Glutamatergic neuron (in vitro differentiated cells): Measurements from ENCODE around the gene MICAL3. TPM values are rescaled to one million over a fixed set of nuclear protein-coding genes. Genes with fewer than 3 reads are reported as not detected.
"Not testable (repeated sequence)": the region's sequence is repeated elsewhere in the genome, so short reads cannot be mapped to it uniquely, and the experiment has no call there.

ENCODE experiments used
- DNase-seq: peaks from one replicate; pipeline ENCODE4 v3.0.0; 2022
- H3K27ac Mint-ChIP-seq: one replicate; pipeline ENCODE4 v1.8.0; 2020; ENCODE audit warnings: mild to moderate bottlenecking, mixed read lengths, inconsistent platforms; ENCODE audit not compliant: unreplicated experiment
- H3K27me3 Mint-ChIP-seq: one replicate; pipeline ENCODE4 v1.8.0; 2020; ENCODE audit warnings: mild to moderate bottlenecking, moderate library complexity, mixed read lengths, inconsistent platforms; ENCODE audit not compliant: unreplicated experiment
- H3K36me3 Mint-ChIP-seq: one replicate; pipeline ENCODE4 v1.8.0; 2020; ENCODE audit warnings: mild to moderate bottlenecking, mixed read lengths, inconsistent platforms; ENCODE audit not compliant: unreplicated experiment
- H3K4me1 Mint-ChIP-seq: one replicate; pipeline ENCODE4 v1.8.0; 2020; ENCODE audit warnings: mild to moderate bottlenecking, low read depth, mixed read lengths, inconsistent platforms; ENCODE audit not compliant: unreplicated experiment
- H3K4me3 Mint-ChIP-seq: one replicate; pipeline ENCODE4 v1.8.0; 2020; ENCODE audit warnings: mild to moderate bottlenecking, mixed read lengths, inconsistent platforms; ENCODE audit not compliant: unreplicated experiment
- H3K9me3 Mint-ChIP-seq: one replicate; pipeline ENCODE4 v1.8.0; 2020; ENCODE audit warnings: mild to moderate bottlenecking, moderate library complexity, mixed read lengths, inconsistent platforms; ENCODE audit not compliant: unreplicated experiment
- CTCF ChIP-seq: fragments of 200-600 bp; sonication (generic); IDR thresholded peaks from one replicate; pipeline ENCODE4 v1.5.0; 2021; ENCODE audit not compliant: partially characterized antibody, unreplicated experiment
- long read RNA-seq: library from polyadenylated mRNA; unstranded; transcript quantifications from one replicate; pipeline ENCODE4 v2.0.0, GENCODE V29; 2020; ENCODE audit not compliant: unreplicated experiment
- total RNA-seq: library from RNA; stranded (reverse); fragmentation: NEBNext Ultra II Directional; extraction: Animal tissue kit (Norgen Biotek cat#: 25700); gene quantifications from one replicate; pipeline ENCODE4 v1.2.1, GENCODE V29; 2021; ENCODE audit not compliant: unreplicated experiment

Gene MICAL3, protein sequence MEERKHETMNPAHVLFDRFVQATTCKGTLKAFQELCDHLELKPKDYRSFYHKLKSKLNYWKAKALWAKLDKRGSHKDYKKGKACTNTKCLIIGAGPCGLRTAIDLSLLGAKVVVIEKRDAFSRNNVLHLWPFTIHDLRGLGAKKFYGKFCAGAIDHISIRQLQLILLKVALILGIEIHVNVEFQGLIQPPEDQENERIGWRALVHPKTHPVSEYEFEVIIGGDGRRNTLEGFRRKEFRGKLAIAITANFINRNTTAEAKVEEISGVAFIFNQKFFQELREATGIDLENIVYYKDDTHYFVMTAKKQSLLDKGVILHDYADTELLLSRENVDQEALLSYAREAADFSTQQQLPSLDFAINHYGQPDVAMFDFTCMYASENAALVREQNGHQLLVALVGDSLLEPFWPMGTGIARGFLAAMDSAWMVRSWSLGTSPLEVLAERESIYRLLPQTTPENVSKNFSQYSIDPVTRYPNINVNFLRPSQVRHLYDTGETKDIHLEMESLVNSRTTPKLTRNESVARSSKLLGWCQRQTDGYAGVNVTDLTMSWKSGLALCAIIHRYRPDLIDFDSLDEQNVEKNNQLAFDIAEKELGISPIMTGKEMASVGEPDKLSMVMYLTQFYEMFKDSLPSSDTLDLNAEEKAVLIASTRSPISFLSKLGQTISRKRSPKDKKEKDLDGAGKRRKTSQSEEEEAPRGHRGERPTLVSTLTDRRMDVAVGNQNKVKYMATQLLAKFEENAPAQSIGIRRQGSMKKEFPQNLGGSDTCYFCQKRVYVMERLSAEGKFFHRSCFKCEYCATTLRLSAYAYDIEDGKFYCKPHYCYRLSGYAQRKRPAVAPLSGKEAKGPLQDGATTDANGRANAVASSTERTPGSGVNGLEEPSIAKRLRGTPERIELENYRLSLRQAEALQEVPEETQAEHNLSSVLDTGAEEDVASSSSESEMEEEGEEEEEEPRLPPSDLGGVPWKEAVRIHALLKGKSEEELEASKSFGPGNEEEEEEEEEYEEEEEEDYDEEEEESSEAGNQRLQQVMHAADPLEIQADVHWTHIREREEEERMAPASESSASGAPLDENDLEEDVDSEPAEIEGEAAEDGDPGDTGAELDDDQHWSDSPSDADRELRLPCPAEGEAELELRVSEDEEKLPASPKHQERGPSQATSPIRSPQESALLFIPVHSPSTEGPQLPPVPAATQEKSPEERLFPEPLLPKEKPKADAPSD (N-terminal part only)
- 132 TPM for total RNA-seq
- long read RNA-seq, partial matches to known transcripts: 0 of 6 reads
- long read RNA-seq, other reads (novel, unspliced or antisense): 6 of 6 reads

GRCh38 chr22:18024276-18024939 is at the start of gene MICAL3:
TSS of gene MICAL3 (minus strand) at chr22:18024561. CDS start at chr22:17906812, 117,749 bp downstream.
- Mint-ChIP-seq H3K4me1 (peaks cover 15% of the 10 kb centered on the region), H3K27ac (peak within 1 kb of the TSS; percentile 91), H3K9me3 (peaks cover 3% of the 10 kb centered on the region), H3K36me3 (no peaks in the 10 kb centered on the region), H3K4me3 (peak within 1 kb of the TSS; percentile 99), H3K27me3 (peaks cover 20% of the 10 kb centered on the region)
- TF ChIP-seq CTCF: no peak
- peak; percentile 69 for DNase-seq

DNA sequence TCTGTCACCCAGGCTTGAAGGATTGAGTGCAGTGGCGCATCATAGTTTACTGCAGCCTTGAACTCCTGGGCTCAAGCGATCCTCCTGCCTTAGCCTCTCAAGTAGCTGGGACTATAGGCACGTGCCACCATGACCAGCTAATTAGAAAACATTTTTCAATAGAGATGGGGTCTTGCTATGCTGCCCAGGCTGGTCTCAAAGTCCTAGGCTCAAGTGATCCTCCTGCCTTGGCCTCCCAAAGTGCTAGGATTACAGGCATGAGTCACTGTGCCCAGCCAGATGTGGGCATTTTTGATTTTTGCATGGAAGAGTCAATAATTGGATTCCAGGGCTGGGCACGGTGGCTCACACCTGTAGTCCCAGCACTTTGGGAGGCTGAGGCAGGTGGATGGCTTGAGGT is 49.6 kb upstream of the MICAL3 start:
- H3K4me1 Mint-ChIP-seq: peaks cover 12% of the 10 kb centered on the region
- H3K36me3 Mint-ChIP-seq, H3K4me3 Mint-ChIP-seq, H3K9me3 Mint-ChIP-seq, H3K27me3 Mint-ChIP-seq, DNase-seq, H3K27ac Mint-ChIP-seq: not testable (repeated sequence)

- Mint-ChIP-seq H3K4me3 (no peak overlapping the region), H3K4me1 (peaks cover 10% of the 10 kb centered on the region), H3K27ac (no peak overlapping the region), H3K27me3 (peaks cover 2% of the 10 kb centered on the region), H3K36me3 (no peaks in the 10 kb centered on the region), H3K9me3 (peaks cover under 1% of the 10 kb centered on the region)
- DNase-seq: no peak
- TF ChIP-seq CTCF: no peak
These were observed 49.1 kb upstream of the MICAL3 start for GRCh38 chr22:18073467-18073866.

DNA sequence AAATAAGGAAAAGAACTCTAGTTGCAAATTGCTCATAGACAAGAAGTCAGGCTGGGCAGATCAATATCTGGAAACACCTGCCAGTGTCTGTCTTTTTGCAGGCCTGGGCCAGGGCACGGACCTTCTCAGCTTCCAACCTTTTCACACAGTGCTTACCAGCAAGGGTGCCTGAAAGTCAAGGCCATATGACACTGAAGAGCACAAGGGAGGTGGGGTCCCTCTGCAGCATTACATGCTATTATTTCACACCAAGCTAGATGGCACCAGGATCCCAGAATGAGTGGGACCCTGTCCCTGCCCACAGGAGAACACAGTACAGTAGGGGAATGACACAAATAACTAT is 47.6 kb upstream of the MICAL3 start:
- peaks cover 7% of the 10 kb centered on the region for H3K4me1 Mint-ChIP-seq
- no peak overlapping the region for H3K27ac Mint-ChIP-seq
- DNase-seq: no peak
- H3K4me3 Mint-ChIP-seq: no peak overlapping the region
- TF ChIP-seq CTCF: no peak
- H3K27me3 Mint-ChIP-seq: no peaks in the 10 kb centered on the region
- H3K36me3 Mint-ChIP-seq: no peaks in the 10 kb centered on the region
- peaks cover 2% of the 10 kb centered on the region for H3K9me3 Mint-ChIP-seq

DNA sequence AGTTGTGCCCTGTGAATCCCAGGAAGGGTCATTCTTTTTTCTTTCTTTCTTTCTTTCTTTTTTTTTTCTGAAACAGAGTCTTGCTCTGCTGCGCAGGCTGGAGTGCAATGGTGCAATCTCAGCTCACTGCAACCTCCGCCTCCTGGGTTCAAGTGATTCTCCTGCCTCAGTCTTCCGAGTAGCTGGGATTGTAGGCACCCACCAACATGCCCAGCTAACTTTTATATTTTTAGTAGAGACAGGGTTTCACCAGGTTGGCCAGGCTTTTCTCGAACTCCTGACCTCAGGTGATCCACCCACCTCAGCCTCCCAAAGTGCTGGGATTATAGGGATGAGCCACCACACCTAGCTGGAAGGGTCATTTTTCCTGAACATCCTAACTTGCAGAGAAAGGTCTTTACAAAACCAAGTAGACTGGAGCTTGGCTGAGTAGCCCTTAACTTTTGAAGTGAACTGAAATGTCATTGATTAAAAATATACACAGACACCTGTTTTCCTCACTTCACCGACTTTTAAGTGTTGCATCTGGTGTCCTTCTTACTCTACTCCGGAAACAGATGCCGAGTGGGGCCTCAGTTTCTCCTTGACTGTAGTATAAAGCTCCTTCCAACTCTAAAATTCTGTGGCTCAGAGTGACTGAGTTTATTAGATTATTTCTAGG is 47.1 kb upstream of the MICAL3 start:
- not testable (repeated sequence) for H3K27me3 Mint-ChIP-seq, H3K36me3 Mint-ChIP-seq, H3K4me1 Mint-ChIP-seq, DNase-seq, H3K27ac Mint-ChIP-seq, H3K4me3 Mint-ChIP-seq, H3K9me3 Mint-ChIP-seq
